ENCODE measurements around the gene WRNIP1. TPM values are rescaled to one million over a fixed set of nuclear protein-coding genes. Genes with fewer than 3 reads are reported as not detected.
"Not testable (repeated sequence)": the region's sequence is repeated elsewhere in the genome, so short reads cannot be mapped to it uniquely, and the experiment has no call there.

The WRNIP1 gene
- total and polyA plus RNA-seq, 11 donors = 32.1 to 64.1 (median 34.7) TPM

GRCh38 chr6:2798586-2799134, 33.5 kb downstream of the WRNIP1 start:
- TF ChIP-seq POLR2A (IDR thresholded peaks at IDR 0.05) (no peak), CTCF (IDR thresholded peaks at IDR 0.05) (no peak)
- no peak overlapping the region for H3K4me3 ChIP-seq
- intact Hi-C loops (cut with DNase I) = loop anchor here in 1 of 10 donors (5.0 kb wide), 1 partner anchor 39 kb away; no protein-coding TSS in a partner anchor
- H3K27me3 ChIP-seq = no peaks in the 10 kb centered on the region
- H3K4me1 ChIP-seq = peaks cover 0 to 42% (median 9%) of the 10 kb centered on the region in 12 donors
- WGBS, 4 donors = 80 to 93% (median 84%) methylated on average over 11 of the region's 11 CpGs
- DNase-seq (no peak), ATAC-seq (no peak)
- peaks cover 0 to 3% (median 0%) of the 10 kb centered on the region in 9 donors for H3K36me3 ChIP-seq
- H3K9me3 ChIP-seq = no peaks in the 10 kb centered on the region
- no peak overlapping the region for H3K27ac ChIP-seq

GRCh38 chr6:2799936-2800527, 34.8 kb downstream of the WRNIP1 start:
- DNase-seq (no peak), ATAC-seq (peak; percentile 31 to 67 (median 44))
- Histone ChIP-seq H3K4me1 (peaks cover 0 to 35% (median 5%) of the 10 kb centered on the region in 12 donors), H3K36me3 (peaks cover 0 to 3% (median 0%) of the 10 kb centered on the region in 9 donors), H3K4me3 (no peak overlapping the region), H3K9me3 (no peaks in the 10 kb centered on the region), H3K27ac (peak overlapping the region in 2 of 12 donors; percentile 30 to 40), H3K27me3 (no peaks in the 10 kb centered on the region)
- intact Hi-C loops (cut with DNase I) = loop anchor here in 1 of 10 donors (5.0 kb wide), 1 partner anchor 37 kb away; no protein-coding TSS in a partner anchor
- TF ChIP-seq CTCF (IDR thresholded peaks at IDR 0.05) = no peak
- TF ChIP-seq POLR2A (IDR thresholded peaks at IDR 0.05) = no peak
- 54 to 64% (median 56%) methylated on average over 11 of the region's 11 CpGs for WGBS, 4 donors

- DNase-seq (no peak), ATAC-seq (peak in 1 of 4 donors; percentile 11)
- Histone ChIP-seq H3K27me3 (no peaks in the 10 kb centered on the region), H3K4me1 (peaks cover 0 to 31% (median 5%) of the 10 kb centered on the region in 12 donors), H3K27ac (peak overlapping the region in 2 of 12 donors; percentile 14 to 40), H3K36me3 (peaks cover 0 to 3% (median 0%) of the 10 kb centered on the region in 9 donors), H3K4me3 (no peak overlapping the region), H3K9me3 (no peaks in the 10 kb centered on the region)
- 83 to 88% (median 87%) methylated on average over 7 to 14 of the region's 14 CpGs for WGBS, 4 donors
- TF ChIP-seq CTCF (IDR thresholded peaks at IDR 0.05) (no peak), POLR2A (IDR thresholded peaks at IDR 0.05) (no peak)
- intact Hi-C loops (cut with DNase I) = no loop called here
Observed at GRCh38 chr6:2800552-2801316, 35.5 kb downstream of the WRNIP1 start.

- ATAC-seq; intact Hi-C loops (cut with DNase I); H3K27me3 ChIP-seq; H3K36me3 ChIP-seq; H3K9me3 ChIP-seq; DNase-seq; H3K4me3 ChIP-seq; H3K27ac ChIP-seq: not testable (repeated sequence)
- H3K4me1 ChIP-seq = peaks cover 0 to 28% (median 5%) of the 10 kb centered on the region in 12 donors
- WGBS, 4 donors = 67 to 98% (median 94%) methylated on average over 2 to 3 of the region's 4 CpGs
Observed at GRCh38 chr6:2801687-2802086, 36.5 kb downstream of the WRNIP1 start.
